HG03575 (cell line): ENCODE data around the gene HADH.

Experiments used
- ATAC-seq: cut with Tn5 transposase; IDR thresholded peaks from one replicate; pipeline ENCODE4 v1.9.1; 2021; ENCODE audit not compliant: unreplicated experiment, insufficient number of reproducible peaks, low FRiP score; ENCODE audit errors: extremely low read depth

Gene HADH

DNA sequence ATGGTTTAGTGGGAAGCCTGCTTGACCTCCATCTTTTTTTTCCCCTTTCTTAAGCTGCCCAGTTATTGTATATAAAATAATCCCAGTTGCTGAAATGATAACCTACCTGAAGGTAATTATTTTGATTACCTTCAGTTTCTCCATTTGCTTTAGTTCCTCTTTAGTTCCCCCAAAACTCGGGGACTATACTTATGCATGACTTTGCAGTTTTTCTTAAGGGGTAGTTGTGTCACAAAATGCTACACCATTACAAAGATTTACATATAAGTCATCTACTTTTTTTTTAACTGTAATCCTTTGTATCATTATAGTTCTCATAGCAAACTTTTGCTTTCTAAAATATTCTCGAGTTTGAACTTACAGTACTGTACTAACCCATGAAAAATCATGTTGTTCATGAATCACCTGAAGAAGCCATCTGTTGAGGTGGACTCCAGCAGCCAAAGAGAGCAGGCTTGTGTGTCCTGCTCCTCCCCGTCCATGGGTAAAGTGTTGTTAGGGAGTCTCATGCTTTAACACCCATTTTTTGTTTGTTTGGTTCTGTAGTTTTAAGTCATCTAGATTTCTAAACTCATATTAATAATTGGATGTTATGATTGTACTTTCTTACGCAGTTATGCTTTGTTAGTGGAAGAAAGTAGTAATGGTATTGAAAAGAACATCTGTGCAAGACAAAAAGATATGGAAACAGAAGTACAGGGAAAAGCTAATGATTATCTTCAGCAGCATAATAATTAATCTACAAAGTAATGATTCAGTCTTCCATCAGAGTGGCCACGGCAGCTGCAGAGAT is 34.6 kb downstream of the HADH start:
- ATAC-seq, result no peak

DNA sequence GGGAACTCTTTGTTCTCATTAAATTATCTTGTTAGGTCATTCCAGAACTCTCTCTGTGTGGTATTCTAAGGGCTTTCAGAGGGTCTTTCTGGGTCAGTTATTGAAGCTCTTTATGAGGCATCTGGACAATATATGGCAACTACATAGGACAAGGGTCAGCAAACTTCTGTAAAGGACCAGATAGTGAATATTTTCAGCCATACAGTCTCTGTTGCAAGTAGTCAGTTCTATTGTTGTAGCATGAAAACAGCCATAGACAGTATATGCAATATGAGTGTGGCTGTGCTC is 35.1 kb downstream of the HADH start:
- ATAC-seq, result no peak

- ATAC-seq, result no peak
Observed at GRCh38 chr4:108029016-108029720, 39.5 kb downstream of the HADH start.

GRCh38 chr4:108029731-108030130 is 40.0 kb downstream of the HADH start:
- ATAC-seq, result no peak

- ATAC-seq, result peak; percentile 96
Observed at GRCh38 chr4:108030332-108030731, 40.6 kb downstream of the HADH start.

GRCh38 chr4:108031427-108032083 is 41.9 kb downstream of the HADH start:
- no peak for ATAC-seq

GRCh38 chr4:108033348-108033747 is 43.7 kb downstream of the HADH start:
- no peak for ATAC-seq

GRCh38 chr4:108034565-108034964 is 44.9 kb downstream of the HADH start:
- no peak for ATAC-seq

- no peak for ATAC-seq
Observed at GRCh38 chr4:108035691-108036090, 46.0 kb downstream of the HADH start.

GRCh38 chr4:108036213-108036612 is 46.5 kb downstream of the HADH start:
- ATAC-seq, result peak; percentile 73

GRCh38 chr4:108037884-108038283 is 48.2 kb downstream of the HADH start:
- ATAC-seq, result no peak

- ATAC-seq, result no peak
Observed at GRCh38 chr4:108042927-108043326, 53.2 kb downstream of the HADH start.

DNA sequence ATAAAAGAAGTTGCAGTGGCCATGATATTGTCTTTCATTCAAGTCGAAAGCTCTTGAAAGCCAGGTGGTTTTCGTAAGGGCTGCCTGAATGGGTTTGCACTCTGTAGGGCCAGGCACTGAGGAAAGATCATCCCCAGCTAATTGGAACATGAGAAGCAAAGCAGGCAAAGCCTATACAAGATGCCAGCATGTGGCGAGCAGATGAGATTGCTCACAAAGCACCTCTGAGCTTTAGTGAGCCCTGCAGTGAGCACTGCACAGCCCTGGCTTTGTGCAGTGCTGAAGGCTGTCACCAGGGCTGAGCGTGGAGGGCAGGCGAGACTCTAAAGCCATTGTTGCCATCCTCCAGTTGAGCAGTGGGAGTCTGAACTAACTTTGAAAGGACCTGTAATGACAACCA is 53.8 kb downstream of the HADH start:
- ATAC-seq, result no peak

DNA sequence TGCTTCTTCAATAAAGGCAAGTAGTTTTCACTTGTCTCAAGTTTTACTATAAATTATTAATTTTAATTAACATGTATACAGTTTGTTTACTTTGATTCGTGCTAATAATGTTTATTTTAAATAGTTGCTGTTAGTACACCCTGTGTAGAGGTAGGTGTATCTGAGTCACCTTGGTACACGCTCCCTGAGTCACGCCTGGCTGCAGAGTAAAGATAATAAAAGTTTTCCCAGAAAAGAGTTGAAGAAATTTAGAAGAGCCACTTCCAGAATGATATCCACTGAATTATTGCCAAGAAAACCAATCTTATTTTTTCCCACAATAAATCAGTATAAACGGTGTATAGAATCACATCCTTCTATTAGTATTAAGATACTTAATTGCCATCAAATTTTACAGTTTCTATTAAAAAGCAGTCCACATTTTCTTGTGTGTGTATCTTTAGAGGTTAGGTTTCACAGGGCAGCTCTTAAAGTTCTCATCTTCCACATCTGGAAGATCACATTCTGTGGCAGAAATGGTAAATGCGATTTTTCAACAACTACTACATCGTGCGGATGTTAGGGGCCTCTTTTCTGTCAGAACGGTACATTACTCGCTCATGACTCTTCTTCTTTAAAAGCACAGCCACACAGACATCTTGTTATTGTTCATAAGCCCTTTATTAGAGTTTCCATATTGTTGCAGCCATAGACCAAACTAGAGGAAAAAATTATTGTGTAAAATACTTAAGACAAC is 55.4 kb downstream of the HADH start:
- no peak for ATAC-seq

DNA sequence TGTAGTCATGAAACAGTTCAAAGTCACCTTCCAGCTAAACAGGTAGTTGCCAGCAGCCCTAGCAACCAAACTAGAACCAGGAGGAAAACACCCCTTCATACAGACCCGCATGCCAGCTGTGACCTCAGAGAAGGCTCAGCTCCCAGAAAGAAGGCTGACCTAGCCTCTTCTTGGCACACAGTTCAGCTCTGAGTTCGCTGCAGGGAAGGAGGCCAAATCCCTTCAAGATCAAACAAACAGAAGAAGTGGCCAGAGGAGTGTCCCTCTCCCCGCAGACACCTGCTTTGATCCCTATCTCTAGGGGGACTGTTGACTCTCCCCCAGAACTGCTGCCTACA is 56.0 kb downstream of the HADH start:
- ATAC-seq, result no peak

DNA sequence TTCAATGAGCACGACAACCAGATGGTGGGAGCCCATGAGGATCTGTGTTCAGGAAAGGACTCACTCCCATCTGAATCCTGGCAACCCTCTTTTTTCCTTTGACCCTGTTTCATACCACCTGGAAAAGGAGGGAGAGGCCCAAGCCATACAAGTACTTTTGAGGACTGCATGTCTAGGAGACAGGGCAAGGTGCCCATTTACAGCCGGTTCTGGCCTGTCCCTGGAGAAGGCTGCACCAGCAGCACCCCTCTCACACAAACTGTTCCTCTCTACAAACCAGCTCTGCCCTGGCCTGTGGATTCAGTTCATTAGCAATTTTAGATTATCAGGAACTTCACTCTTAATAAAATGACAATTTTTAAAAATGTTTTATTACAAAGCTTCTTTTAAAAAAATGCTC is 57.5 kb downstream of the HADH start:
- no peak for ATAC-seq

DNA sequence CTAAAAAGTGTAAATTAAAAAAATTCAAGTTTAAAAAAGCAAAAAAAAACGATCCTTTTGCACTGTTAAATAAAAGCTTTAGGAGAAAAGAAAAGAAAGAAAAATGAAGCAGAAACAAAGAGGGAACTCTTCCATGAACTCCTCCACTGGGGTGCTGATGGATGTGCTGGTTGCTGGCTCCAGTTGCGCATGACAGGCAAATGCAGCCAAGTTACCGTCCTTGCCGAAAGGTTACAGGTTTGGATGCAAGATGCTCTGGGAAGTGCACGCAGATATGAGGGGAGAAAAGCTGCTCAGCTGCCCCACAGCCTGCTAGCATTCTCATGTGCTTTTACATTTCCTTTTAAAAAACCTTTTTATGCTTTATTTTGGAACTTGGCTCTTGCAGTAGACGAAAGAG is 58.5 kb downstream of the HADH start:
- no peak for ATAC-seq

GRCh38 chr4:108048997-108049396 is 59.3 kb downstream of the HADH start:
- ATAC-seq, result no peak

- ATAC-seq, result no peak
Observed at GRCh38 chr4:108049406-108049805, 59.7 kb downstream of the HADH start.
